ENCODE data around the gene TUSC2. TPM values are rescaled to one million over a fixed set of nuclear protein-coding genes. Genes with fewer than 3 reads are reported as not detected.

The TUSC2 gene
- total RNA-seq, 1 donor from 2014 or later = 29.4 TPM

DNA sequence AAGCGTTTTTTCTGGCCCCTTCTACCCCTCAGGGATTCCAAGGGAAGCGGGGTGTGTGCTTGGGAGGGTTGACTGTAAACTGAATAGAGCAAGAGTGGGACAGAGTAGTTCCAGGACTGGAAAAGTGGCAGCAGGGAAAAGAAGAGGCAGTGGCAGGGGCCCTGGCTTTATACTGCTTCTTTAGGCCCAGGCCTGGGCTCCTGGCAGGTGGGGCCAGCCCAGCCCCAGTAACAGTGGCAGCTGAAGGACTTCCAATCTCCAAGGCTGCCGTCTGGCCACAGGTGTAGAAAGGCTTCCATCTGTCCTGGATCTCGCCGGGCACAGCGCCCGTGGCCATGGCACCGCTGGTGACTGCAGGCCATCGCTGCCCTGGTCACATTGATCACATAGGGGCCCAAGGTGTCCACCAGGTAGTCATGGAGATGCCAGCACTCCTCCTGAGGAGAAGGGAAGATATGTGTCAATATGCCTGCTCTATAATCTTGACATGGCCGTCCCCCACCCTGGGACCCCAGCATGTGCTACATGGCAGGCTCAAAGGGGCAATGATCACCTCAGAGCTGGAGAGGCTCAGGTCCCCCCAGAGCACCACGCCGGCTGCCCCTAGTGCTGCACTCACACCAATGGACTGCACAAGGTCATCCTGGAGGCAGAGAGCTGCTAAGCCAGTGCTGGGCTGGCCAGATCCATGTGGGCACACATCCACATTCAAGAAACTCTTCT is 34.8 kb downstream of the TUSC2 start:
- Histone ChIP-seq H3K27ac (peak overlapping the region; percentile 87), H3K36me3 (peaks cover 23% of the 10 kb centered on the region), H3K4me3 (peak overlapping the region; percentile 70), H3K27me3 (ENCODE audit: low read depth) (no peaks in the 10 kb centered on the region), H3K9me3 (no peaks in the 10 kb centered on the region), H3K4me1 (peaks cover 34% of the 10 kb centered on the region)
- intact Hi-C loops (cut with DNase I) = no loop called here
- no peak for DNase-seq
- no peak for ATAC-seq
- TF ChIP-seq, protein P1, sequence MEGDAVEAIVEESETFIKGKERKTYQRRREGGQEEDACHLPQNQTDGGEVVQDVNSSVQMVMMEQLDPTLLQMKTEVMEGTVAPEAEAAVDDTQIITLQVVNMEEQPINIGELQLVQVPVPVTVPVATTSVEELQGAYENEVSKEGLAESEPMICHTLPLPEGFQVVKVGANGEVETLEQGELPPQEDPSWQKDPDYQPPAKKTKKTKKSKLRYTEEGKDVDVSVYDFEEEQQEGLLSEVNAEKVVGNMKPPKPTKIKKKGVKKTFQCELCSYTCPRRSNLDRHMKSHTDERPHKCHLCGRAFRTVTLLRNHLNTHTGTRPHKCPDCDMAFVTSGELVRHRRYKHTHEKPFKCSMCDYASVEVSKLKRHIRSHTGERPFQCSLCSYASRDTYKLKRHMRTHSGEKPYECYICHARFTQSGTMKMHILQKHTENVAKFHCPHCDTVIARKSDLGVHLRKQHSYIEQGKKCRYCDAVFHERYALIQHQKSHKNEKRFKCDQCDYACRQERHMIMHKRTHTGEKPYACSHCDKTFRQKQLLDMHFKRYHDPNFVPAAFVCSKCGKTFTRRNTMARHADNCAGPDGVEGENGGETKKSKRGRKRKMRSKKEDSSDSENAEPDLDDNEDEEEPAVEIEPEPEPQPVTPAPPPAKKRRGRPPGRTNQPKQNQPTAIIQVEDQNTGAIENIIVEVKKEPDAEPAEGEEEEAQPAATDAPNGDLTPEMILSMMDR (IDR thresholded peaks at IDR 0.05) = no peak

DNA sequence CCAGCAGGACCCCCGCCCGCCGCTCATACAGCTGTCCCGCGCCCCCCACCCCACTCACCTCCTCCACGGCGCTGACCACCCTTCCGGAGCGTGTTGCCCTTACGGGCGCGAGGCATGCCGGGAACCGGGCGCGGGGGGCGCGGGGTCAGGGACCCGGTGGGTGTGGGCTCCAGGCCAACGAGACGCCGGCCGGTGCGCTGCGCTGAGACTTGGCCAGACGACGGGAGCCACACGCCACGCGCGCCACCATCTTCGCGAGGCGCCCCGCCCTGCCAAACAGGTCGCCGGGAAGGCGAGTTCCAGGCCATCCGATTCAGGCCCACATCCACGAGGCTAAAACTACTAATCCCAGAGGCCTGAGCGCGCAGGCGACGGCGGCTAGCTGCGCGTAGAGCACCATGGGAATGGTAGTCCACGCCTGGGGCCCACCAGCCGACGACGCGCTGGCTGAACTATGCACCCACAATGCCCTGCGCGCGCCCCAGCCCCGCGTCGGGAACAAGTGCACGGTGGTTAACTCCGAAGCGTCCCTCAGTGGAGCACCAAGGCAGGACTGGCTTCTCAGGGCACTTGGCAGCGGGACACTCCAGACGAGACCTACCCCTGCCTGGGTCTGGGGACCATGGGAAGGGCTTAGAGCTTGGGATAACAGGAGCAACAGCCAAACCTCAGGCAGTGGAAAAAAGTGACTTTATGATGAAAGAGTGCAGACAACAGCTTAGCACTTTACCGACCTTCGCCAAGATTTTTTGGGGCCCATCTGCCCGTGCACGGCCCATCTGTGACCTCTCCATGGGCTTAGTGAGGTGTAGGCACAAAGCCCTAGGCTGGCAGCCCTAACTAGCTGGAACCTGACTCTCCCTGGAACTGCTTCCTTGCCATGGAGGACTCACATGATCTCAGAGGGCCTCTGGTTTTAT is 35.6 kb downstream of the TUSC2 start, which contains the start of gene IFRD2:
IFRD2 (minus strand) TSS at position 271 of the 920 bp plus-strand sequence; CDS start at position 116, 155 bp downstream.
- Histone ChIP-seq H3K9me3 (no peaks in the 10 kb centered on the region), H3K4me1 (peaks cover 26% of the 10 kb centered on the region), H3K4me3 (peak within 1 kb of the TSS; percentile 70), H3K27me3 (ENCODE audit: low read depth) (no peaks in the 10 kb centered on the region), H3K27ac (peak within 1 kb of the TSS; percentile 87), H3K36me3 (peaks cover 32% of the 10 kb centered on the region)
- intact Hi-C loops (cut with DNase I) = no loop called here
- TF ChIP-seq, protein P1 (IDR thresholded peaks at IDR 0.05) = no peak
- peak; percentile 99 for DNase-seq
- ATAC-seq = peak; percentile 97

DNA sequence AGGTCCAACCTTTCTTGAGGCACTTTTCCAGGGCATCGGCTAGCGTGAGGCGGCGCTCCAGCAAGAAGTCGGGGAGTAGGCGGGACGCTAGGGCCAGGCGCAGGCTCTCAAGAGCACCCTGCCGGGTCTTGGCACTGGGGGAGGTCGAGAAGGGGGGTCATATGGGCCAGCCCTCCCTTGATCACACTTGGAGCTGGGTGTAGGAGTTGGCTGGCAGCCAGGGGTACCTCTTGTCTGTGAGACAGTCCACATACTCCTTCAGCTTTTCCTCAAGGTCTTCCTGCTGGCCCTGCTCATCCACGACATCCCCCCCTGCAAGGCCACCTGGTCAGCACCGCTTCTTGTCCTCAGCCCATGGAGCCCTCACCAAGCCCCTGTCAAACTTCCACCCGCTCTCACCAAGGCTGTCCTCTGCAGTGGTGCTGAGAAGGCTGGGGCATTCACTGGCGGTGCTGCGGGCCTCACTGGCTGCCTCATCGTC is 37.8 kb downstream of the TUSC2 start:
- H3K36me3 ChIP-seq = peaks cover 42% of the 10 kb centered on the region
- intact Hi-C loops (cut with DNase I) = no loop called here
- ATAC-seq = no peak
- H3K4me1 ChIP-seq = peaks cover 26% of the 10 kb centered on the region
- no peak overlapping the region for H3K27ac ChIP-seq
- H3K4me3 ChIP-seq = no peak overlapping the region
- H3K27me3 ChIP-seq (ENCODE audit: low read depth) = no peaks in the 10 kb centered on the region
- H3K9me3 ChIP-seq = no peaks in the 10 kb centered on the region
- DNase-seq = no peak
- TF ChIP-seq, protein P1 (IDR thresholded peaks at IDR 0.05) = no peak

DNA sequence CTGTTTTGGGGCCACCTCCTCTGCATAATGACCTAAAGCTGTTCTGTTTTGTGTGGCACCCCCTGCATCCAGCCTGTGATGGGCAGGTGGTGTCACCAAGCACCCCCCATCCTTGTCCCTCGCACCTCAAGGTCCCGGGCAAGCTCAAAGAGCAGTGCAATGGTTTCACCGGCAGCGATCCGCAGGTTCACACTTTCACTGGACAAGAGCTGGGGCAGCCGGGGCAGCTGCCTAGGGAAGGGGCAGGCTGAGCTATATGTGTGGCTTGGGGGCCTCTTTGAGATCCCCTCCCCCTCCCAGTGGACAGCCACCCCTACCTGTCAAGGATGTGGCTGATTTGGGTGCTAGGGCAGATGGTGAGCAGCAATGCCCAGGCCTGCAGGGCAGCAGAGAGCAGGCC is 38.9 kb downstream of the TUSC2 start:
- no peaks in the 10 kb centered on the region for H3K27me3 ChIP-seq (ENCODE audit: low read depth)
- no peaks in the 10 kb centered on the region for H3K9me3 ChIP-seq
- H3K4me3 ChIP-seq = no peak overlapping the region
- peaks cover 42% of the 10 kb centered on the region for H3K36me3 ChIP-seq
- H3K4me1 ChIP-seq = peaks cover 26% of the 10 kb centered on the region
- DNase-seq (no peak), ATAC-seq (no peak)
- no peak overlapping the region for H3K27ac ChIP-seq
- TF ChIP-seq, protein P1 (IDR thresholded peaks at IDR 0.05) = no peak
- intact Hi-C loops (cut with DNase I) = no loop called here

DNA sequence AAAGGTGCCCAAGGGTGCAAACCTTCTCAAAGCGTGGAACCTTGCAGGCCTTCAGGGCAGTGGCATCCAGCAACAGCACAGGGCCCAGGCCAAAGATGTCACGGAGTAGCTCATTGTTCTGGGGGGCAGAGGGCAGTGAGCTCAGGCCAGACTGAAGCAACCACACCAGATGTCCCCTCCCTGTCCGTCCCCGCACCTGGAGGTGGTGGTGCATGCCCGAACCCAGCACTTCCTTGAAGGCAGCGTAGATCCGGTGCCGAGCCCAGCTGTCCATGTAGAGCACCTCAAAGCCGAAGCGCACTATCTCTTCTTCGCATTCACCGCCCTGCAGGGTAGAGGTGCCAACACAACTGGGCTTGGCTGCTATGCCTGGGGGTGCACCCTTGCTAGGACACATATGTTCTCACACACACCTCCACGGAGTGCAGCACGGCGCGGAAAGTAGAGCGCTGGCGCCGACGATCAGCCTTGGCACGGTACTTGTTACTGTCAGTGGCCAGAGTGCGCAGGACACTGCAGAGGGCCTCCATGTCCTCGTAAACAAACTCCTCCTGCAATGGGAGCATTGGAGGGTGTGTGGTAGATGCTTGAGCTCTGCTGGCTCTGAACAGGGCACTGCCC is 39.5 kb downstream of the TUSC2 start:
- TF ChIP-seq, protein P1 (IDR thresholded peaks at IDR 0.05) = no peak
- no peak overlapping the region for H3K27ac ChIP-seq
- intact Hi-C loops (cut with DNase I) = no loop called here

More for the DNA sequence above, 39.5 kb downstream of the TUSC2 start:
- no peaks in the 10 kb centered on the region for H3K27me3 ChIP-seq (ENCODE audit: low read depth)
- peaks cover 42% of the 10 kb centered on the region for H3K36me3 ChIP-seq
- H3K9me3 ChIP-seq = no peaks in the 10 kb centered on the region
- H3K4me3 ChIP-seq = no peak overlapping the region
- DNase-seq (no peak), ATAC-seq (no peak)
- H3K4me1 ChIP-seq = peaks cover 26% of the 10 kb centered on the region
